H1 (cell line): ENCODE measurements around the gene FOXP2. TPM values are rescaled to one million over a fixed set of nuclear protein-coding genes. Genes with fewer than 3 reads are reported as not detected.

ENCODE experiments used
- CTCF ChIA-PET: fragments of 300-600 bp; sonication (Branson Sonifier 250); formaldehyde crosslinking; loops from one replicate; lab custom pipeline; 2021; ENCODE audit not compliant: partially characterized antibody; lab: Charles Lee
- POLR2A ChIA-PET: fragments of 300-600 bp; sonication (Branson Sonifier 250); formaldehyde crosslinking; loops from one replicate; lab custom pipeline; 2021; ENCODE audit warnings: inconsistent platforms; ENCODE audit not compliant: partially characterized antibody; lab: Charles Lee
- DNase-seq, 2 experiments: peaks; one replicate each; pipeline versions ENCODE4 v3.0.0 to v3.0.0-alpha.2; 2010 to 2022; ENCODE audit warnings: low spot score in 2 of 2, low read depth in 1 of 2, mixed read lengths in 1 of 2
- FAIRE-seq: peaks from 2 replicates; lab custom pipeline; 2011; peaks lifted over from hg19 to GRCh38; lab: Jason Lieb, UNC
- H2AFZ ChIP-seq: 2 replicates; pipeline ENCODE4 v1.8.1; 2012; ENCODE audit warnings: low read length, inconsistent platforms
- H2AK5ac ChIP-seq: 2 replicates; pipeline ENCODE4 v1.6.1; 2013; ENCODE audit warnings: low read depth, low read length
- H2BK120ac ChIP-seq: replicated peaks from 2 replicates; pipeline ENCODE3; 2013; ENCODE audit warnings: low read depth, low read length, inconsistent platforms
- H2BK12ac ChIP-seq: 2 replicates; pipeline ENCODE4 v1.6.1; 2013; ENCODE audit warnings: low read depth, low read length
- H2BK15ac ChIP-seq: 2 replicates; pipeline ENCODE4 v1.6.1; 2013; ENCODE audit warnings: low read length
- H2BK20ac ChIP-seq: 2 replicates; pipeline ENCODE4 v1.6.1; 2013; ENCODE audit warnings: low read length
- H2BK5ac ChIP-seq: 2 replicates; pipeline ENCODE4 v1.6.1; 2013; ENCODE audit warnings: low read depth, low read length
- H3K14ac ChIP-seq: 2 replicates; pipeline ENCODE4 v1.6.1; 2013; ENCODE audit warnings: inconsistent platforms; ENCODE audit not compliant: insufficient read length
- H3K18ac ChIP-seq: 2 replicates; pipeline ENCODE4 v1.6.1; 2013; ENCODE audit warnings: low read length; ENCODE audit errors: extremely low read depth
- H3K23ac ChIP-seq: 2 replicates; pipeline ENCODE4 v1.6.1; 2013; ENCODE audit warnings: inconsistent platforms; ENCODE audit not compliant: insufficient read length
- H3K23me2 ChIP-seq: 2 replicates; pipeline ENCODE4 v1.6.1; 2013; ENCODE audit warnings: low read depth, low read length
- H3K27ac ChIP-seq: 2 replicates; pipeline ENCODE4 v1.6.1; 2011; ENCODE audit warnings: low read depth, low read length, inconsistent platforms
- H3K27me3 ChIP-seq, 4 experiments: replicated peaks in 1 of 4; 1 replicate in 1 of 4; 2 replicates in 3 of 4; pipeline versions ENCODE4 v1.6.1 to v1.8.1; 2011 to 2013; ENCODE audit warnings: low read length in 3 of 4, mild to moderate bottlenecking in 3 of 4, inconsistent platforms in 2 of 4, mixed read lengths in 2 of 4, moderate library complexity in 1 of 4; ENCODE audit not compliant: control insufficient read depth in 3 of 4, insufficient read depth in 3 of 4; ENCODE audit errors: extremely low read depth in 1 of 4
- H3K36me3 ChIP-seq, 4 experiments: 2 replicates each; pipeline versions ENCODE4 v1.6.1 to v1.8.1; 2011 to 2013; ENCODE audit warnings: mild to moderate bottlenecking in 4 of 4, low read length in 3 of 4, moderate library complexity in 2 of 4, control low read depth in 1 of 4, inconsistent platforms in 1 of 4; ENCODE audit not compliant: insufficient read depth in 4 of 4, control insufficient read depth in 2 of 4
- H3K4ac ChIP-seq: replicated peaks from 2 replicates; pipeline ENCODE3; 2013; ENCODE audit warnings: low read length, low read depth, mixed read lengths, inconsistent platforms; ENCODE audit not compliant: insufficient read length
- H3K4me1 ChIP-seq, 4 experiments: replicated peaks in 1 of 4; 1 replicate in 1 of 4; 2 replicates in 3 of 4; pipeline versions ENCODE4 v1.6.1 to v1.8.1; 2011 to 2013; ENCODE audit warnings: low read length in 3 of 4, inconsistent platforms in 2 of 4, mixed read lengths in 1 of 4; ENCODE audit not compliant: insufficient read depth in 4 of 4, control insufficient read depth in 3 of 4
- H3K4me2 ChIP-seq, 2 experiments: 2 replicates each; pipeline versions ENCODE4 v1.6.1 to v1.8.1; 2011 to 2013; ENCODE audit warnings: low read depth in 2 of 2, low read length in 2 of 2, control low read depth in 1 of 2, inconsistent platforms in 1 of 2, mild to moderate bottlenecking in 1 of 2; ENCODE audit not compliant: insufficient read depth in 1 of 2
- H3K4me3 ChIP-seq, 4 experiments: fragments of 200-600, 300-600 bp in 1 of 4; sonication (generic), shearing (Covaris generic), sonication (Bioruptor Twin) in 1 of 4; 2 replicates each; pipeline versions ENCODE4 v1.5.1 to v1.8.1; 2011 to 2016; ENCODE audit warnings: low read length in 4 of 4, low read depth in 3 of 4, control low read depth in 2 of 4, inconsistent platforms in 2 of 4, mild to moderate bottlenecking in 2 of 4, mixed read lengths in 1 of 4, moderate library complexity in 1 of 4; ENCODE audit not compliant: insufficient read depth in 2 of 4; ENCODE audit errors: extremely low read depth in 1 of 4
- H3K56ac ChIP-seq: replicated peaks from 2 replicates; pipeline ENCODE3; 2013; ENCODE audit warnings: low read depth, mild to moderate bottlenecking, mixed read lengths, low read length, inconsistent platforms; ENCODE audit not compliant: insufficient read length
- H3K79me1 ChIP-seq: 2 replicates; pipeline ENCODE4 v1.6.1; 2013; ENCODE audit warnings: low read depth, low read length, control low read depth
- H3K79me2 ChIP-seq, 2 experiments: 2 replicates each; pipeline versions ENCODE4 v1.6.1 to v1.8.1; 2012 to 2013; ENCODE audit warnings: low read length in 2 of 2, mild to moderate bottlenecking in 2 of 2, inconsistent platforms in 1 of 2; ENCODE audit not compliant: insufficient read depth in 2 of 2, control insufficient read depth in 1 of 2
- H3K9ac ChIP-seq, 4 experiments: replicated peaks in 1 of 4; 1 replicate in 1 of 4; 2 replicates in 3 of 4; pipeline versions ENCODE4 v1.6.1 to v1.8.1; 2011 to 2013; ENCODE audit warnings: low read depth in 3 of 4, low read length in 3 of 4, control low read depth in 2 of 4, mild to moderate bottlenecking in 2 of 4, moderate library complexity in 2 of 4, inconsistent platforms in 1 of 4; ENCODE audit errors: extremely low read depth in 1 of 4
- H3K9me3 ChIP-seq, 2 experiments: 2 replicates each; pipeline versions ENCODE4 v1.6.1 to v1.8.1; 2012 to 2013; ENCODE audit warnings: mild to moderate bottlenecking in 2 of 2, moderate library complexity in 2 of 2, control low read depth in 1 of 2, inconsistent platforms in 1 of 2, low read depth in 1 of 2, low read length in 1 of 2, mixed read lengths in 1 of 2; ENCODE audit not compliant: insufficient read depth in 2 of 2
- H4K20me1 ChIP-seq, 2 experiments: replicated peaks in 1 of 2; 2 replicates each; pipeline versions ENCODE3 to v1.8.1; 2011 to 2013; ENCODE audit warnings: inconsistent platforms in 2 of 2, low read length in 2 of 2, mild to moderate bottlenecking in 1 of 2; ENCODE audit not compliant: insufficient read depth in 2 of 2, control insufficient read depth in 1 of 2
- H4K5ac ChIP-seq: 2 replicates; pipeline ENCODE4 v1.6.1; 2013; ENCODE audit warnings: low read length, low read depth, mixed read lengths, inconsistent platforms; ENCODE audit not compliant: insufficient read length
- H4K8ac ChIP-seq: 2 replicates; pipeline ENCODE4 v1.8.0; 2013; ENCODE audit warnings: mild to moderate bottlenecking, moderate library complexity, low read length, inconsistent platforms; ENCODE audit not compliant: insufficient read depth; ENCODE audit errors: extremely low read depth
- H4K91ac ChIP-seq: replicated peaks from 2 replicates; pipeline ENCODE3; 2013; ENCODE audit warnings: low read length, mixed read lengths, inconsistent platforms; ENCODE audit not compliant: insufficient read length
- ATF2 ChIP-seq: IDR thresholded peaks from 2 replicates; pipeline ENCODE4 v1.6.1; 2012; ENCODE audit warnings: low read length, inconsistent platforms
- BCL11A ChIP-seq, 2 experiments: IDR thresholded peaks; one replicate each; pipeline ENCODE4 v1.6.1; 2011; ENCODE audit warnings: low read depth in 2 of 2, low read length in 2 of 2, mild to moderate bottlenecking in 2 of 2
- CBX5 ChIP-seq: fragments of 300-800, 300-1000 bp; sonication (generic); IDR thresholded peaks from 2 replicates; pipeline ENCODE4 v1.7.1; 2016; ENCODE audit warnings: antibody characterized with exemption, low read length, low read depth
- CHD1 ChIP-seq: IDR thresholded peaks from 2 replicates; pipeline ENCODE4 v1.6.1; 2012; ENCODE audit warnings: low read depth, low read length, improper control_type of control experiment
- CHD2 ChIP-seq: IDR thresholded peaks from 2 replicates; pipeline ENCODE4 v1.6.1; 2012; ENCODE audit warnings: low read length, improper control_type of control experiment
- CREB1 ChIP-seq: IDR thresholded peaks from 2 replicates; pipeline ENCODE4 v1.6.1; 2012; ENCODE audit warnings: inconsistent platforms
- EGR1 ChIP-seq: IDR thresholded peaks from 2 replicates; pipeline ENCODE4 v1.6.1; 2011; ENCODE audit warnings: low read depth, low read length, borderline replicate concordance
- EZH2 ChIP-seq: fragments of 200-600 bp; sonication (generic); IDR thresholded peaks from 2 replicates; pipeline ENCODE4 v1.7.1; 2012; ENCODE audit warnings: low read depth, mild to moderate bottlenecking, moderate library complexity, low read length, inconsistent platforms; ENCODE audit not compliant: severe bottlenecking
- RAD21 ChIP-seq, 2 experiments: IDR thresholded peaks in 1 of 2; conservative IDR thresholded peaks in 1 of 2; 2 replicates each; pipeline ENCODE4 v1.6.1; 2011; ENCODE audit warnings: low read depth in 2 of 2, low read length in 2 of 2, improper control_type of control experiment in 1 of 2, inconsistent platforms in 1 of 2, mild to moderate bottlenecking in 1 of 2, moderate library complexity in 1 of 2
- RNF2 ChIP-seq: fragments of 200-900, 300-1000 bp; sonication (generic); IDR thresholded peaks from 2 replicates; pipeline ENCODE4 v1.7.1; 2016; ENCODE audit warnings: borderline replicate concordance, low read depth, mild to moderate bottlenecking, antibody characterized with exemption, low read length; ENCODE audit not compliant: poor library complexity, severe bottlenecking; ENCODE audit errors: missing control alignments
- SIRT6 ChIP-seq: IDR thresholded peaks from one replicate; pipeline ENCODE4 v1.7.1; 2012; ENCODE audit warnings: low read length, inconsistent platforms
- TAF1 ChIP-seq: IDR thresholded peaks from 2 replicates; pipeline ENCODE4 v1.6.1; 2011; ENCODE audit warnings: mild to moderate bottlenecking, low read depth, low read length
- ZNF274 ChIP-seq: IDR thresholded peaks from 2 replicates; pipeline ENCODE4 v1.7.0; 2012; ENCODE audit warnings: low read length, borderline replicate concordance; ENCODE audit errors: extremely low read depth
- WGBS, 2 experiments: shearing (Covaris generic) in 1 of 2; methylation state at CpG; one replicate each; pipeline versions ENCODE4 v1.1.6 to v1.1.7; 2013 to 2015; ENCODE audit warnings: low lambda C conversion rate in 2 of 2, mixed read lengths in 2 of 2, inconsistent platforms in 1 of 2, low coverage in 1 of 2, missing lambda C conversion rate in 1 of 2; ENCODE audit not compliant: insufficient replicate concordance in 2 of 2, insufficient coverage in 1 of 2, insufficient read length in 1 of 2; ENCODE audit errors: extremely low coverage in 1 of 2, missing lambda C conversion rate in 1 of 2; 5-methylcytosine and 5-hydroxymethylcytosine counted together
- polyA plus RNA-seq, 7 experiments: library from polyadenylated mRNA; depleted of rRNA in 3 of 7; stranded (reverse) in 5 of 7; unstranded in 2 of 7; fragments of >200 nt in 5 of 7; fragments of 200-250 nt in 2 of 7; gene quantifications; 1 replicate in 5 of 7; 2 replicates in 1 of 7; 4 replicates in 1 of 7; pipeline versions ENCODE4 v1.2.1 to v1.2.3, GENCODE V29; 2011 to 2013; ENCODE audit warnings: missing spikeins in 2 of 7, mixed read lengths in 2 of 7
- total RNA-seq: library from RNA; stranded (reverse); fragmentation: NEBNext Ultra II Directional; extraction: Animal tissue kit (Norgen Biotek cat#: 25700); gene quantifications from 2 replicates; pipeline ENCODE4 v1.2.1, GENCODE V29; 2021

The FOXP2 gene
- total and polyA plus RNA-seq, 2 of the 8 experiments (the other 6 are each of a cell fraction or from before 2014, with no cell fraction given): 0.09 to 0.43 TPM

GRCh38 chr7:114450431-114450830, 35.8 kb downstream of the FOXP2 start:
- Histone ChIP-seq H3K18ac (no peak overlapping the region), H4K8ac (no peak overlapping the region), H2AFZ (no peak overlapping the region), H3K9me3 (no peaks in the 10 kb centered on the region), H3K79me2 (no peaks in the 10 kb centered on the region), H2BK120ac (no peak overlapping the region), H4K91ac (no peak overlapping the region), H2BK12ac (no peak overlapping the region), H3K56ac (no peak overlapping the region), H3K27ac (no peak overlapping the region), H3K9ac (no peak overlapping the region), H4K20me1 (no peaks in the 10 kb centered on the region), H2BK20ac (no peak overlapping the region), H2BK5ac (no peak overlapping the region), H3K4me1 (no peaks in the 10 kb centered on the region), H3K4me2 (no peak overlapping the region), H3K27me3 (no peaks in the 10 kb centered on the region), H2AK5ac (no peak overlapping the region), H3K36me3 (no peaks in the 10 kb centered on the region), H2BK15ac (no peak overlapping the region), H3K14ac (no peak overlapping the region), H3K79me1 (no peaks in the 10 kb centered on the region), H3K23me2 (no peaks in the 10 kb centered on the region), H3K4me3 (no peak overlapping the region), H4K5ac (no peak overlapping the region), H3K23ac (no peak overlapping the region), H3K4ac (no peak overlapping the region)
- ChIA-PET CTCF (no interaction called here), POLR2A (no interaction called here)
- FAIRE-seq (no peak), DNase-seq (no peak)
- 93% methylated on average over 2 of the region's 2 CpGs; no CpG with 5 or more reads in 1 of the 2 experiments for WGBS, 2 experiments
- TF ChIP-seq BCL11A (IDR thresholded peaks at IDR 0.05; ENCODE audit: low read depth in 2 of 2, low read length in 2 of 2) (no peak), TAF1 (no peak), ATF2 (no peak), CHD1 (no peak), RAD21 (IDR thresholded peaks at IDR 0.05 in 1 of 2, conservative IDR thresholded peaks at IDR 0.05 in 1 of 2; ENCODE audit: low read depth in 2 of 2, low read length in 2 of 2) (no peak), ZNF274 (no peak), CREB1 (no peak), EZH2 (no peak), CHD2 (no peak), SIRT6 (no peak), CBX5 (no peak), RNF2 (no peak), EGR1 (no peak)
